Measurements from ENCODE around the gene PTOV1.

PTOV1 gene

GRCh38 chr19:49869484-49870308, 18.7 kb downstream of the PTOV1 start (continued):
- TF ChIP-seq ZNF18 (tag by site-specific recombination; IDR thresholded peaks at IDR 0.05) (no peak), ZIC2 (tag by site-specific recombination; IDR thresholded peaks at IDR 0.05) (no peak), YY2 (tag by site-specific recombination; IDR thresholded peaks at IDR 0.05) (no peak), ZNF521 (tag by site-specific recombination; IDR thresholded peaks at IDR 0.05) (no peak), ZBTB26 (tag by site-specific recombination; optimal IDR thresholded peaks at IDR 0.05) (peak; percentile 74), ZNF26 (tag by site-specific recombination; IDR thresholded peaks at IDR 0.05) (no peak), ZBTB10 (tag by site-specific recombination; IDR thresholded peaks at IDR 0.05) (peak; percentile 78), ZNF354C (tag by site-specific recombination; IDR thresholded peaks at IDR 0.05; ENCODE audit: borderline replicate concordance, low read depth) (no peak), ZNF843 (tag by site-specific recombination; IDR thresholded peaks at IDR 0.05) (no peak; the same call in 1 of the 2 replicates), ZNF398 (tag by site-specific recombination; IDR thresholded peaks at IDR 0.05) (no peak; the same call in none of the 2 replicates), ZNF514 (tag by site-specific recombination; IDR thresholded peaks at IDR 0.05) (no peak), ZNF248 (tag by site-specific recombination; IDR thresholded peaks at IDR 0.05) (no peak), KLF10 (tag by site-specific recombination; IDR thresholded peaks at IDR 0.05) (peak; percentile 79), ZNF280C (tag by site-specific recombination; IDR thresholded peaks at IDR 0.05) (no peak), ZNF48 (tag by site-specific recombination; IDR thresholded peaks at IDR 0.05) (no peak), ZBTB17 (tag by site-specific recombination; IDR thresholded peaks at IDR 0.05) (peak; percentile 40), ZNF704 (tag by site-specific recombination; IDR thresholded peaks at IDR 0.05) (no peak), ZNF155 (tag by site-specific recombination; IDR thresholded peaks at IDR 0.05) (no peak), ZNF24 (tag by site-specific recombination; IDR thresholded peaks at IDR 0.05) (0 out of 2 replicates have a peak, but pooled peaks have one; percentile 21), ZNF16 (tag by site-specific recombination; IDR thresholded peaks at IDR 0.05; ENCODE audit: low read depth) (no peak), HIC1 (tag by site-specific recombination; IDR thresholded peaks at IDR 0.05) (peak; percentile 87), BCL11A (tag by site-specific recombination; IDR thresholded peaks at IDR 0.05; ENCODE audit: low read depth) (no peak), ZNF37A (tag by site-specific recombination; IDR thresholded peaks at IDR 0.05) (no peak), ZNF146 (tag by site-specific recombination; IDR thresholded peaks at IDR 0.05) (no peak)

Measured in HEK293 (cell line).